ENCODE data around the gene FREM1.

GRCh38 chr9:14932641-14933040 is 22.4 kb upstream of the FREM1 start:
- TF ChIP-seq CTCF (IDR thresholded peaks at IDR 0.05) (no peak), ZFX (IDR thresholded peaks at IDR 0.05; ENCODE audit: borderline replicate concordance) (no peak)

All from 22Rv1 (cell line).